IPS-15b (cell line): ENCODE measurements around the gene LATS2.

Experiments
- H3K27me3 ChIP-seq: one replicate; pipeline ENCODE4 v1.6.1; 2013; ENCODE audit warnings: low read length; ENCODE audit not compliant: control insufficient read depth, insufficient read depth
- H3K36me3 ChIP-seq: one replicate; pipeline ENCODE4 v1.6.1; 2013; ENCODE audit warnings: low read length; ENCODE audit not compliant: control insufficient read depth, insufficient read depth
- H3K4me1 ChIP-seq: one replicate; pipeline ENCODE4 v1.6.1; 2013; ENCODE audit warnings: mild to moderate bottlenecking, low read length; ENCODE audit not compliant: control insufficient read depth, insufficient read depth
- H3K4me3 ChIP-seq: one replicate; pipeline ENCODE4 v1.5.1; 2013; ENCODE audit warnings: low read depth, low read length
- H3K9ac ChIP-seq: one replicate; pipeline ENCODE4 v1.6.1; 2013; ENCODE audit warnings: low read depth, mild to moderate bottlenecking, low read length
- H3K9me3 ChIP-seq: one replicate; pipeline ENCODE4 v1.6.1; 2013; ENCODE audit warnings: mild to moderate bottlenecking, low read length; ENCODE audit not compliant: control insufficient read depth, insufficient read depth

The LATS2 gene

DNA sequence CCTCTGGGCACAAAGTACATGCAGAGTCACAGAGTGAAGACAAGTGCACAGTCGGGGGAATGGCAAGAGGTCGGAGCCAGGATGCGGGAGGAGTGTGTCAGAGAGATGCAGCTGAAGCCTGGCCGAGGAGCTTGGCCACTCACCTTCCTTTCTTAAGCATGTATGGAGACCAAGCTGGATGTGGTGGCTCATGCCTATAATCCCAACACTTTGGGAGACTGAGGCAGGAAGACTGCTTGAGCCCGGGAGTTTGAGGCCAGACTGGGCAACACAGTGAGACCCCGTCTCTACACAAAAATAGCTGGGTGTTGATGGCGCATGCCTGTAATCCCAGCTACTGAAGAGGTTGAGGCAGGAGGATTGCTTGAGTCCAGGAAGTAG, 67.0 kb downstream of the LATS2 start:
- H3K9ac ChIP-seq, result no peak overlapping the region
- peaks cover 4% of the 10 kb centered on the region for H3K4me1 ChIP-seq
- no peaks in the 10 kb centered on the region for H3K9me3 ChIP-seq
- H3K27me3 ChIP-seq, result no peaks in the 10 kb centered on the region
- H3K4me3 ChIP-seq, result no peak overlapping the region
- H3K36me3 ChIP-seq, result peaks cover 32% of the 10 kb centered on the region

GRCh38 chr13:20993661-20994440, 67.5 kb downstream of the LATS2 start:
- peaks cover 4% of the 10 kb centered on the region for H3K4me1 ChIP-seq
- no peak overlapping the region for H3K4me3 ChIP-seq
- no peaks in the 10 kb centered on the region for H3K9me3 ChIP-seq
- peaks cover 34% of the 10 kb centered on the region for H3K36me3 ChIP-seq
- H3K27me3 ChIP-seq, result no peaks in the 10 kb centered on the region
- H3K9ac ChIP-seq, result no peak overlapping the region

DNA sequence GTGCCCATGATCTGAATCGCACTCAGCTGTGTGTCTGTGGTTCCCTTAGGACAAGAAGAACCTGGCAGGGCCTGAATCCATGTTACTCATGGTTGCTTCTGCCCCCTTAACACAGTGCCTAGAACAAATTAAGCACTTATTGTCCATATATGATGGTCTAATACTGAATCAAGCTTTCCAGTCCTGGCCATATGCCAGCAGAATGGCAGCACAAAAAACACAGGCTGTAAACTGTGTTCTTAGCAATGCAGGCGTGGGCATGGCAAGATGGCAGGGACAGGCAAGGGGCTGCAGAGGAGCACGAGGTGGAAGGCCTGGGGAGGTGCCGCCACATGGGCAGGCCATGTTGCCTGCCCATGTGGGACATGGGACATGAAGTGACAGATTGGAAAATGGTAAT, 68.2 kb downstream of the LATS2 start:
- Histone ChIP-seq H3K4me1 (peaks cover 4% of the 10 kb centered on the region), H3K27me3 (no peaks in the 10 kb centered on the region), H3K9ac (no peak overlapping the region), H3K4me3 (no peak overlapping the region), H3K36me3 (peaks cover 40% of the 10 kb centered on the region), H3K9me3 (no peaks in the 10 kb centered on the region)

GRCh38 chr13:20991741-20992520, 69.5 kb downstream of the LATS2 start:
- H3K36me3 ChIP-seq, result peaks cover 44% of the 10 kb centered on the region
- no peak overlapping the region for H3K9ac ChIP-seq
- no peak overlapping the region for H3K4me3 ChIP-seq

GRCh38 chr13:20990910-20991525, 70.4 kb downstream of the LATS2 start:
- Histone ChIP-seq H3K4me1 (no peaks in the 10 kb centered on the region), H3K27me3 (no peaks in the 10 kb centered on the region), H3K9me3 (no peaks in the 10 kb centered on the region), H3K4me3 (no peak overlapping the region), H3K36me3 (peaks cover 44% of the 10 kb centered on the region), H3K9ac (no peak overlapping the region)

More at GRCh38 chr13:20991741-20992520, 69.5 kb downstream of the LATS2 start:
- Histone ChIP-seq H3K4me1 (no peaks in the 10 kb centered on the region), H3K9me3 (no peaks in the 10 kb centered on the region), H3K27me3 (no peaks in the 10 kb centered on the region)

DNA sequence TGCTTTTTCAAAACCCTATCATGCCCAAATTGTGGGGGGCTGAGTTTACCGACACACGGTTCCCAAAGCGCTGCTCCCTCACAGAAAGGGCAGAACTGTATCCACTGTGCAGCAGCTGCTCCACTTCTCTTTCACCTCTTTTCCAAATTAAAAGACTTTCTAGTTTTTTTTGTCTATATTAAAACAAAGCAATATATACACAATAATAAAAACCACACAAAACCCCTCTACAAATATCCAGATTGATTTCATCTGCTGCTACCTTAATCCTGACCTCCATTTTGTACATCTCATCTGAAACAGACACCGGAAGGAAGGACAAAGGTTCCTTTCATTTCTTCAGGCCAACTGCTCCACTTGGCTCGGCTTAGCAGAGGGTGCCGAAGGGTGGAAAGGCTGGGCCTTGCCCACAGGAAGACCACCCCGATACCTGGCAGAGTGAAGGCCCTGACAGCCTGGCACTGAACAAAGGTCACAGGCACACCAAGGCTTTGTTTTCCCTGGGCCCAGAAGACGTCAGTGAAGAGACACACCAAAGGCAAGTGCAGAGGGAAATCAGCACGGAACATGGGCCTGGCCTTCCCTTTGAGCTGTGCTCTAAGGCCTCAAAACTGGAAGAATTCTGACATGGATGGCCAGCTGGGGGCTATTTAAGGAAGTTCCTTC, 71.6 kb downstream of the LATS2 start:
- Histone ChIP-seq H3K4me1 (no peaks in the 10 kb centered on the region), H3K9ac (no peak overlapping the region), H3K9me3 (no peaks in the 10 kb centered on the region), H3K36me3 (peaks cover 44% of the 10 kb centered on the region), H3K4me3 (no peak overlapping the region), H3K27me3 (no peaks in the 10 kb centered on the region)

GRCh38 chr13:20988909-20989655, 72.3 kb downstream of the LATS2 start:
- peaks cover 44% of the 10 kb centered on the region for H3K36me3 ChIP-seq
- H3K9ac ChIP-seq, result no peak overlapping the region
- H3K9me3 ChIP-seq, result no peaks in the 10 kb centered on the region
- no peak overlapping the region for H3K4me3 ChIP-seq
- H3K4me1 ChIP-seq, result no peaks in the 10 kb centered on the region
- no peaks in the 10 kb centered on the region for H3K27me3 ChIP-seq

DNA sequence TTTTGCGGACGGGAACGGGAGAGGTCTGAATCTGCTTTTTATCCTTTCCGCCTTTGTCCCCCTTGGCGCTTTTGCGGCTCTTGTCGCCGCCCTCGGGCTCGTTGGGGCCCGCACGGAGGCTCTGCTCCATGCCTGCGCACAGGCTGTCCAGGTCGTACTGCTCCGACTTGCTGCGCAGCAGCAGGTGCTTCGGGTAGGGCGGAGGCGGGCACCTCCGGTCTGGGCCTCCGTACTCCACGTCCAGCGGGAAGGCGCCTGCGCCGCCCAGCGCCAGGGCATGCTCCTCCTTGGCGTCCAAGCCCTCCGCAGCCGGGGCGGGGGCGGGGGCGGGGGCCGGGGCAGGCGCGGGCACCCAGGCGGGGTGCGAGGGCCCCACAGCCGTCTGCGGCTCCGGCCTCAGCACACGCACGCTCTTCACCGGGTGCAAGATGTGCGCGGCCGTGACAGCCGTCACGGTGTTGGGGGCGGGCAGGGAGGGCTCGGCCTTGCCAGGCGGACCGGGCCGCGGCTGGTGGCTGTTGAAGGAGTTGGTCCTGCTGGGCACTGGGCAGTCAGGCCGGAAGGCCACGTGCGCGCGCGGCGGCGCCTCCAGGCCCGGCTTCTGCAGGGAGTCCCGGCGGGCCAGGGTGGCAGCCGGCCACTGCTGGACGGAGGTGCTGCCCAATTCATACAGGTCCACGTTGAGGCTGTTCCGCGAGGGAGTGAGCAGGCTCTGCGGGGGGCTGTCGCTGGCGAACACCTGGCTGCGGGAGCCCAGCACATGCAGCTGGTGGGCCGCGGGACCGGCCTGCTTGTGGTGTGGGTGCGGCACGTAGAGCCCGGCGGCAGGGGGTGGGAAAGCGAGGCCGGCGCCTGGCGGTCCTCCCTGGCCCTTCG, 73.1 kb downstream of the LATS2 start:
- H3K27me3 ChIP-seq, result no peaks in the 10 kb centered on the region
- H3K36me3 ChIP-seq, result peaks cover 42% of the 10 kb centered on the region
- no peaks in the 10 kb centered on the region for H3K4me1 ChIP-seq
- no peaks in the 10 kb centered on the region for H3K9me3 ChIP-seq
- no peak overlapping the region for H3K9ac ChIP-seq
- H3K4me3 ChIP-seq, result no peak overlapping the region

GRCh38 chr13:20987599-20987998, 73.8 kb downstream of the LATS2 start:
- H3K4me1 ChIP-seq, result no peaks in the 10 kb centered on the region
- H3K27me3 ChIP-seq, result no peaks in the 10 kb centered on the region
- H3K9ac ChIP-seq, result no peak overlapping the region
- peaks cover 46% of the 10 kb centered on the region for H3K36me3 ChIP-seq
- no peak overlapping the region for H3K4me3 ChIP-seq
- H3K9me3 ChIP-seq, result no peaks in the 10 kb centered on the region

- Histone ChIP-seq H3K27me3 (no peaks in the 10 kb centered on the region), H3K9me3 (no peaks in the 10 kb centered on the region), H3K9ac (no peak overlapping the region), H3K36me3 (peaks cover 46% of the 10 kb centered on the region), H3K4me3 (no peak overlapping the region), H3K4me1 (no peaks in the 10 kb centered on the region)
Measured at GRCh38 chr13:20984879-20985278, 76.5 kb downstream of the LATS2 start.
